Stimulated activated naive CD8-positive, alpha-beta T cell treated with anti-CD3 and anti-CD28 coated beads, Interleukin-15, Interleukin-2, amounts not matched to agents 100 U/mL and 50 U/mL, for 24 hours (primary cell): Measurements from ENCODE around the gene PDZK1IP1.

Experiments used
- ATAC-seq: fragments of 150-1000 bp; cut with Tn5 transposase; one replicate; pipeline ENCODE4 v1.10.0; 2021
- DNase-seq: peaks from one replicate; pipeline ENCODE4 v3.0.0; 2021

Gene PDZK1IP1

GRCh38 chr1:47189844-47190508 is at the start of gene PDZK1IP1:
PDZK1IP1 (minus strand) TSS chr1:47190036; CDS start chr1:47189932, 104 bp downstream.
- ATAC-seq (no peak), DNase-seq (no peak)

GRCh38 chr1:47238935-47239592 is 49.2 kb upstream of the PDZK1IP1 start:
- DNase-seq (no peak), ATAC-seq (no peak)

GRCh38 chr1:47235806-47236205 is 46.0 kb upstream of the PDZK1IP1 start:
- ATAC-seq (no peak), DNase-seq (no peak)

- ATAC-seq (no peak), DNase-seq (no peak)
Observed at GRCh38 chr1:47235241-47235681, 45.4 kb upstream of the PDZK1IP1 start.

- ATAC-seq: no peak
- no peak for DNase-seq
Observed at GRCh38 chr1:47233186-47233585, 43.4 kb upstream of the PDZK1IP1 start.

GRCh38 chr1:47232187-47232874 is 42.5 kb upstream of the PDZK1IP1 start, which contains the start of gene TAL1:
TAL1 (minus strand) TSS chr1:47232225; CDS start chr1:47225888, 6,337 bp downstream.
- ATAC-seq (no peak), DNase-seq (no peak)

- DNase-seq: peak; percentile 23
- ATAC-seq: no peak
Observed at GRCh38 chr1:47231301-47232186, 41.7 kb upstream of the PDZK1IP1 start.

GRCh38 chr1:47230692-47231300 is 41.0 kb upstream of the PDZK1IP1 start:
- ATAC-seq (no peak), DNase-seq (peak; percentile 27)

GRCh38 chr1:47229886-47230691 is 40.3 kb upstream of the PDZK1IP1 start:
- ATAC-seq (no peak), DNase-seq (no peak)

GRCh38 chr1:47229031-47229885 is 39.4 kb upstream of the PDZK1IP1 start:
- DNase-seq: no peak
- no peak for ATAC-seq

GRCh38 chr1:47228644-47229030 is 38.8 kb upstream of the PDZK1IP1 start:
- DNase-seq (no peak), ATAC-seq (no peak)

- ATAC-seq: no peak
- no peak for DNase-seq
Observed at GRCh38 chr1:47227341-47228232, 37.8 kb upstream of the PDZK1IP1 start.

- ATAC-seq: no peak
Observed at GRCh38 chr1:47226839-47227215, 37.0 kb upstream of the PDZK1IP1 start.

GRCh38 chr1:47226121-47226838 is 36.4 kb upstream of the PDZK1IP1 start:
- no peak for DNase-seq
- ATAC-seq: no peak

More at GRCh38 chr1:47226839-47227215, 37.0 kb upstream of the PDZK1IP1 start:
- DNase-seq: no peak

GRCh38 chr1:47225430-47226100 is 35.7 kb upstream of the PDZK1IP1 start:
- DNase-seq (no peak), ATAC-seq (no peak)

- DNase-seq: no peak
- ATAC-seq: no peak
Observed at GRCh38 chr1:47224676-47225399, 35.0 kb upstream of the PDZK1IP1 start.
